GM12878 (cell line): Measurements from ENCODE around the gene TEX22. TPM values are rescaled to one million over a fixed set of nuclear protein-coding genes. Genes with fewer than 3 reads are reported as not detected.

Experiments used
- BACH1 ChIP-seq: fragments of 450-650 bp; IDR thresholded peaks from 2 replicates; pipeline ENCODE4 v1.6.1; 2017; ENCODE audit warnings: mild to moderate bottlenecking, borderline replicate concordance
- BCLAF1 ChIP-seq: fragments of 450-650 bp; IDR thresholded peaks from 2 replicates; pipeline ENCODE4 v1.6.1; 2017; ENCODE audit warnings: antibody characterized with exemption, mild to moderate bottlenecking, moderate library complexity
- EGR1 ChIP-seq, 2 experiments: IDR thresholded peaks; 1 replicate in 1 of 2; 2 replicates in 1 of 2; pipeline ENCODE4 v1.6.1; 2011 to 2012; ENCODE audit warnings: low read depth in 2 of 2, low read length in 2 of 2, borderline replicate concordance in 1 of 2, mild to moderate bottlenecking in 1 of 2, moderate library complexity in 1 of 2
- ELK1 ChIP-seq: IDR thresholded peaks from 2 replicates; pipeline ENCODE4 v1.6.1; 2012; ENCODE audit warnings: low read depth, low read length, improper control_type of control experiment
- IKZF1 ChIP-seq: fragments of 450-650 bp; conservative IDR thresholded peaks from 2 replicates; pipeline ENCODE4 v1.6.1; 2017; ENCODE audit warnings: antibody characterized with exemption, mild to moderate bottlenecking
- NFIC ChIP-seq: IDR thresholded peaks from 2 replicates; pipeline ENCODE4 v1.6.1; 2012; ENCODE audit warnings: low read depth, mild to moderate bottlenecking, inconsistent platforms, low read length, moderate library complexity
- NFXL1 ChIP-seq: fragments of 450-650 bp; IDR thresholded peaks from 2 replicates; pipeline ENCODE4 v1.6.1; 2017; ENCODE audit warnings: antibody characterized with exemption, mild to moderate bottlenecking, borderline replicate concordance
- NR2C2 ChIP-seq: IDR thresholded peaks from 2 replicates; pipeline ENCODE4 v1.6.1; 2011; ENCODE audit warnings: borderline replicate concordance, low read depth; ENCODE audit not compliant: control insufficient read depth, insufficient read length
- NR2F1 ChIP-seq: fragments of 450-650 bp; conservative IDR thresholded peaks from 2 replicates; pipeline ENCODE4 v1.6.1; 2017; ENCODE audit warnings: mild to moderate bottlenecking
- POLR2A ChIP-seq: IDR thresholded peaks from 2 replicates; pipeline ENCODE4 v1.6.1; 2011; ENCODE audit warnings: low read depth, mild to moderate bottlenecking, low read length
- RB1 ChIP-seq: fragments of 450-650 bp; formaldehyde crosslinking; IDR thresholded peaks from 2 replicates; pipeline ENCODE4 v1.6.1; 2017; ENCODE audit warnings: mild to moderate bottlenecking, borderline replicate concordance
- SIX5 ChIP-seq: IDR thresholded peaks from 2 replicates; pipeline ENCODE4 v1.6.1; 2011; ENCODE audit warnings: mild to moderate bottlenecking, low read depth, low read length, moderate library complexity; ENCODE audit not compliant: severe bottlenecking
- SMC3 ChIP-seq: IDR thresholded peaks from 2 replicates; pipeline ENCODE4 v1.6.1; 2011; ENCODE audit warnings: low read length, improper control_type of control experiment, borderline replicate concordance
- USF1 ChIP-seq: IDR thresholded peaks from 2 replicates; pipeline ENCODE4 v1.6.1; 2011; ENCODE audit warnings: borderline replicate concordance, low read depth, mild to moderate bottlenecking, moderate library complexity, mixed read lengths, low read length; ENCODE audit not compliant: insufficient read depth; ENCODE audit errors: extremely low read length
- ZNF592 ChIP-seq: fragments of 450-650 bp; IDR thresholded peaks from 2 replicates; pipeline ENCODE4 v1.6.1; 2017; ENCODE audit warnings: mild to moderate bottlenecking, moderate library complexity
- polyA plus RNA-seq, 11 experiments: library from polyadenylated mRNA; depleted of rRNA in 4 of 11; unstranded in 6 of 11; stranded (reverse) in 5 of 11; fragments of >200 nt; fragmentation: Nextera tagmentation in 4 of 11; fragmentation: Illumina TruSeq in 1 of 11; extraction: Ambion mirVana in 4 of 11; extraction: Trizol in 1 of 11; gene quantifications; 1 replicate in 1 of 11; 2 replicates in 10 of 11; pipeline versions ENCODE4 v1.2.1 to v1.2.3, GENCODE V29; 2011 to 2016; ENCODE audit warnings: inconsistent platforms in 2 of 11, missing spikeins in 2 of 11, low read depth in 1 of 11
- total RNA-seq, 4 experiments: library from RNA; depleted of rRNA in 3 of 4; stranded (reverse); fragments of >200 nt in 3 of 4; fragmentation: Illumina TruSeq in 1 of 4; extraction: Trizol in 1 of 4; gene quantifications; 2 replicates each; pipeline versions ENCODE4 v1.2.1 to v1.2.3, GENCODE V29; 2013 to 2021

The TEX22 gene
- total and polyA plus RNA-seq, 10 of the 15 experiments (the other 5 are each of a cell fraction or from before 2014, with no cell fraction given) = 0.02 to 4.0 (median 0.63) TPM; not detected in 1

GRCh38 chr14:105414456-105415371, 16.4 kb downstream of the TEX22 start (continued):
- TF ChIP-seq ELK1 (no peak), EGR1 (IDR thresholded peaks at IDR 0.05; ENCODE audit: borderline replicate concordance in 1 of 2, low read depth in 2 of 2, low read length in 2 of 2) (peak in 1 of 2 experiments; percentile 38; a peak in 1 of 3 replicates), BCLAF1 (no peak), NR2C2 (no peak), POLR2A (0 out of 2 replicates have a peak, but pooled peaks have one; percentile 20), NFIC (no peak), NFXL1 (no peak), SMC3 (no peak), ZNF592 (peak; percentile 57; the same call in 1 of the 2 replicates), SIX5 (peak; percentile 70), BACH1 (peak; percentile 75; the same call in 1 of the 2 replicates), NR2F1 (peak; percentile 51; the same call in 1 of the 2 replicates), USF1 (no peak), RB1 (peak; percentile 40; the same call in 1 of the 2 replicates), IKZF1 (peak; percentile 84)
